Mesendoderm (in vitro differentiated cells): ENCODE measurements around the gene DNAH17.
A peak's percentile ranks its signal among the peaks of the same experiment; 100 is the strongest.

ENCODE experiments used
- DNase-seq: peaks from one replicate; pipeline ENCODE4 v3.0.0; 2013
- H2AK5ac ChIP-seq: 2 replicates; pipeline ENCODE4 v1.6.1; 2013; ENCODE audit warnings: low read length, inconsistent platforms
- H2BK120ac ChIP-seq: 2 replicates; pipeline ENCODE4 v1.6.1; 2013; ENCODE audit warnings: low read depth, mild to moderate bottlenecking, low read length, moderate library complexity, mixed read lengths
- H2BK15ac ChIP-seq: replicated peaks from 2 replicates; pipeline ENCODE4 v1.6.1; 2013; ENCODE audit warnings: low read depth, mild to moderate bottlenecking, moderate library complexity
- H2BK5ac ChIP-seq: 2 replicates; pipeline ENCODE4 v1.6.1; 2013; ENCODE audit warnings: low read length, inconsistent platforms
- H3K18ac ChIP-seq: 2 replicates; pipeline ENCODE4 v1.6.1; 2013; ENCODE audit warnings: mild to moderate bottlenecking, low read length, mixed read lengths
- H3K23ac ChIP-seq: one replicate; pipeline ENCODE4 v1.6.1; 2013; ENCODE audit warnings: low read length
- H3K27ac ChIP-seq: 2 replicates; pipeline ENCODE4 v1.5.1; 2013; ENCODE audit warnings: low read depth, mild to moderate bottlenecking, inconsistent platforms, low read length, moderate library complexity
- H3K27me3 ChIP-seq: 2 replicates; pipeline ENCODE4 v1.6.1; 2013; ENCODE audit warnings: low read length, control low read depth, mild to moderate bottlenecking, inconsistent platforms; ENCODE audit not compliant: insufficient read depth, poor library complexity
- H3K36me3 ChIP-seq: 2 replicates; pipeline ENCODE4 v1.6.1; 2013; ENCODE audit warnings: low read length, inconsistent platforms; ENCODE audit not compliant: control insufficient read depth, insufficient read depth
- H3K4ac ChIP-seq: one replicate; pipeline ENCODE4 v1.6.1; 2013; ENCODE audit warnings: low read depth, mild to moderate bottlenecking, low read length, moderate library complexity
- H3K4me1 ChIP-seq: 2 replicates; pipeline ENCODE4 v1.6.1; 2013; ENCODE audit warnings: low read depth, low read length, inconsistent platforms; ENCODE audit not compliant: control insufficient read depth
- H3K4me2 ChIP-seq: 2 replicates; pipeline ENCODE4 v1.6.1; 2013; ENCODE audit warnings: low read length
- H3K4me3 ChIP-seq: 2 replicates; pipeline ENCODE4 v1.5.1; 2013; ENCODE audit warnings: mild to moderate bottlenecking, low read length
- H3K56ac ChIP-seq: one replicate; pipeline ENCODE4 v1.6.1; 2013; ENCODE audit warnings: low read length
- H3K79me1 ChIP-seq: 2 replicates; pipeline ENCODE4 v1.6.1; 2013; ENCODE audit warnings: low read length, inconsistent platforms
- H3K79me2 ChIP-seq: 2 replicates; pipeline ENCODE4 v1.6.1; 2013; ENCODE audit warnings: mild to moderate bottlenecking, low read length; ENCODE audit not compliant: control insufficient read depth, insufficient read depth
- H3K9ac ChIP-seq: 2 replicates; pipeline ENCODE4 v1.6.1; 2013; ENCODE audit warnings: low read length, inconsistent platforms
- H4K5ac ChIP-seq: one replicate; pipeline ENCODE4 v1.6.1; 2013; ENCODE audit warnings: low read length
- H4K8ac ChIP-seq: one replicate; pipeline ENCODE4 v1.6.1; 2013; ENCODE audit warnings: low read depth, mild to moderate bottlenecking, control low read depth, low read length, moderate library complexity
- WGBS: extraction: QIAGEN DNeasy Blood & Tissue Kit; methylation state at CpG from one replicate; pipeline ENCODE4 v1.1.7; 2013; ENCODE audit warnings: low lambda C conversion rate, missing lambda C conversion rate; ENCODE audit not compliant: insufficient coverage; ENCODE audit errors: extremely low coverage; 5-methylcytosine and 5-hydroxymethylcytosine counted together

DNAH17 gene

GRCh38 chr17:78411241-78411857 is 165.8 kb downstream of the DNAH17 start:
- no peak overlapping the region for H3K23ac ChIP-seq
- H2BK15ac ChIP-seq, result no peak overlapping the region
- peaks cover 37% of the 10 kb centered on the region for H3K79me1 ChIP-seq
- H4K5ac ChIP-seq, result no peak overlapping the region
- no peak overlapping the region for H3K9ac ChIP-seq
- DNase-seq, result no peak
- H3K79me2 ChIP-seq, result peaks cover 60% of the 10 kb centered on the region
- H2AK5ac ChIP-seq, result no peak overlapping the region
- H3K4me2 ChIP-seq, result no peak overlapping the region
- H3K27ac ChIP-seq, result no peak overlapping the region
- peaks cover 2% of the 10 kb centered on the region for H3K36me3 ChIP-seq
- H3K27me3 ChIP-seq, result no peaks in the 10 kb centered on the region
- H2BK120ac ChIP-seq, result no peak overlapping the region
- no peak overlapping the region for H3K18ac ChIP-seq
- no peak overlapping the region for H3K56ac ChIP-seq
- no peak overlapping the region for H3K4me3 ChIP-seq
- WGBS, result no CpG with 5 or more reads among the region's 17 CpGs
- H2BK5ac ChIP-seq, result no peak overlapping the region
- no peak overlapping the region for H3K4ac ChIP-seq
- no peak overlapping the region for H4K8ac ChIP-seq
- peaks cover 8% of the 10 kb centered on the region for H3K4me1 ChIP-seq

- H2BK5ac ChIP-seq, result no peak overlapping the region
- H2AK5ac ChIP-seq, result no peak overlapping the region
- no peaks in the 10 kb centered on the region for H3K27me3 ChIP-seq
- no peak overlapping the region for H3K56ac ChIP-seq
- H4K8ac ChIP-seq, result no peak overlapping the region
- no peak for DNase-seq
- H3K18ac ChIP-seq, result no peak overlapping the region
- H3K79me1 ChIP-seq, result peaks cover 41% of the 10 kb centered on the region
- H2BK15ac ChIP-seq, result no peak overlapping the region
- H3K4me2 ChIP-seq, result no peak overlapping the region
- H3K23ac ChIP-seq, result no peak overlapping the region
- no peak overlapping the region for H2BK120ac ChIP-seq
- H4K5ac ChIP-seq, result no peak overlapping the region
- H3K4ac ChIP-seq, result no peak overlapping the region
- no peak overlapping the region for H3K4me3 ChIP-seq
- H3K27ac ChIP-seq, result no peak overlapping the region
- no peak overlapping the region for H3K9ac ChIP-seq
- H3K4me1 ChIP-seq, result peaks cover 8% of the 10 kb centered on the region
- H3K79me2 ChIP-seq, result peaks cover 69% of the 10 kb centered on the region
- WGBS, result no CpG with 5 or more reads among the region's 12 CpGs
- H3K36me3 ChIP-seq, result peaks cover 4% of the 10 kb centered on the region
These were observed 167.8 kb downstream of the DNAH17 start for GRCh38 chr17:78409191-78409928.

GRCh38 chr17:78408476-78409050 is 168.6 kb downstream of the DNAH17 start:
- no peak overlapping the region for H2AK5ac ChIP-seq
- H3K4me1 ChIP-seq, result peaks cover 8% of the 10 kb centered on the region
- no peak overlapping the region for H2BK120ac ChIP-seq
- H3K4me2 ChIP-seq, result no peak overlapping the region
- no peak overlapping the region for H3K4ac ChIP-seq
- H3K23ac ChIP-seq, result no peak overlapping the region
- no peak overlapping the region for H2BK15ac ChIP-seq
- H2BK5ac ChIP-seq, result no peak overlapping the region
- WGBS, result no CpG with 5 or more reads among the region's 23 CpGs
- peak overlapping the region; percentile 31 for H3K56ac ChIP-seq
- H3K18ac ChIP-seq, result no peak overlapping the region
- no peaks in the 10 kb centered on the region for H3K27me3 ChIP-seq
- H4K8ac ChIP-seq, result no peak overlapping the region
- H3K27ac ChIP-seq, result no peak overlapping the region
- no peak overlapping the region for H4K5ac ChIP-seq
- no peak for DNase-seq
- no peak overlapping the region for H3K9ac ChIP-seq
- H3K36me3 ChIP-seq, result peaks cover 8% of the 10 kb centered on the region
- no peak overlapping the region for H3K4me3 ChIP-seq
- H3K79me1 ChIP-seq, result peaks cover 38% of the 10 kb centered on the region
- H3K79me2 ChIP-seq, result peaks cover 66% of the 10 kb centered on the region

- no peak overlapping the region for H3K4me3 ChIP-seq
- no peak overlapping the region for H4K8ac ChIP-seq
- peaks cover 11% of the 10 kb centered on the region for H3K36me3 ChIP-seq
- H3K27ac ChIP-seq, result no peak overlapping the region
- no peak overlapping the region for H2AK5ac ChIP-seq
- H3K4me2 ChIP-seq, result no peak overlapping the region
- peaks cover 56% of the 10 kb centered on the region for H3K79me2 ChIP-seq
- H2BK120ac ChIP-seq, result no peak overlapping the region
- H3K18ac ChIP-seq, result no peak overlapping the region
- H3K79me1 ChIP-seq, result peaks cover 33% of the 10 kb centered on the region
- H3K56ac ChIP-seq, result peak overlapping the region; percentile 34
- peak overlapping the region; percentile 3 for H3K23ac ChIP-seq
- no peak overlapping the region for H4K5ac ChIP-seq
- H3K27me3 ChIP-seq, result no peaks in the 10 kb centered on the region
- WGBS, result no CpG with 5 or more reads among the region's 7 CpGs
- no peak overlapping the region for H2BK15ac ChIP-seq
- no peak overlapping the region for H2BK5ac ChIP-seq
- no peak overlapping the region for H3K4ac ChIP-seq
- H3K4me1 ChIP-seq, result peaks cover 8% of the 10 kb centered on the region
- peak; percentile 54 for DNase-seq
- peak overlapping the region; percentile 24 for H3K9ac ChIP-seq
These were observed 169.7 kb downstream of the DNAH17 start for GRCh38 chr17:78407387-78408000.

GRCh38 chr17:78406920-78407319 is 170.3 kb downstream of the DNAH17 start:
- no peak overlapping the region for H3K4me3 ChIP-seq
- peaks cover 11% of the 10 kb centered on the region for H3K36me3 ChIP-seq
- WGBS, result no CpG with 5 or more reads among the region's 8 CpGs
- no peak overlapping the region for H2AK5ac ChIP-seq
- no peak for DNase-seq
- H2BK120ac ChIP-seq, result no peak overlapping the region
- no peak overlapping the region for H4K8ac ChIP-seq
- peaks cover 50% of the 10 kb centered on the region for H3K79me2 ChIP-seq
- H3K23ac ChIP-seq, result peak overlapping the region; percentile 3
- no peak overlapping the region for H3K18ac ChIP-seq
- H3K9ac ChIP-seq, result peak overlapping the region; percentile 24
- H3K4me1 ChIP-seq, result peaks cover 8% of the 10 kb centered on the region
- no peak overlapping the region for H2BK5ac ChIP-seq
- no peak overlapping the region for H3K4ac ChIP-seq
- no peak overlapping the region for H3K4me2 ChIP-seq
- H3K79me1 ChIP-seq, result peaks cover 30% of the 10 kb centered on the region
- H3K56ac ChIP-seq, result no peak overlapping the region
- H4K5ac ChIP-seq, result no peak overlapping the region
- H2BK15ac ChIP-seq, result no peak overlapping the region
- no peaks in the 10 kb centered on the region for H3K27me3 ChIP-seq
- no peak overlapping the region for H3K27ac ChIP-seq
